ENCODE data around the gene MAPK1IP1L.

DNA sequence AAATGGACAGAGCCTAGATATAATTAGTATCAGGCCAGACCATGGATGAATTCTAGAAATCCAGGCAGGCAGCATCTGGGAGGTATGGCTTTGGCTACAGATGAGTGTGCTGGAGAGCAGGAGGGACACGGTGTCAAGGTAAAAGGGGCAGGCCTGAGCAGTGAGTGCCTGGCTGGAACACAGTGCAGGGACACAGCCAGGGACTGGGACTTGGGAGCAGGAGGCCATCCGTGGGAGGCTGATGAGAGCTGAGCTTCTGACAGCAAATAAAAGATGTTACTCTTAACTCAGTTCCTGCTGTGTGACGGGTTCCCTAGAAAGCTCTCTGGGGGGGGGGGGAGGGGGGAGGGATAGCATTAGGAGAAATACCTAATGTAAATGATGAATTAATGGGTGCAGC, 64.0 kb downstream of the MAPK1IP1L start:
- TF ChIP-seq, protein P1, sequence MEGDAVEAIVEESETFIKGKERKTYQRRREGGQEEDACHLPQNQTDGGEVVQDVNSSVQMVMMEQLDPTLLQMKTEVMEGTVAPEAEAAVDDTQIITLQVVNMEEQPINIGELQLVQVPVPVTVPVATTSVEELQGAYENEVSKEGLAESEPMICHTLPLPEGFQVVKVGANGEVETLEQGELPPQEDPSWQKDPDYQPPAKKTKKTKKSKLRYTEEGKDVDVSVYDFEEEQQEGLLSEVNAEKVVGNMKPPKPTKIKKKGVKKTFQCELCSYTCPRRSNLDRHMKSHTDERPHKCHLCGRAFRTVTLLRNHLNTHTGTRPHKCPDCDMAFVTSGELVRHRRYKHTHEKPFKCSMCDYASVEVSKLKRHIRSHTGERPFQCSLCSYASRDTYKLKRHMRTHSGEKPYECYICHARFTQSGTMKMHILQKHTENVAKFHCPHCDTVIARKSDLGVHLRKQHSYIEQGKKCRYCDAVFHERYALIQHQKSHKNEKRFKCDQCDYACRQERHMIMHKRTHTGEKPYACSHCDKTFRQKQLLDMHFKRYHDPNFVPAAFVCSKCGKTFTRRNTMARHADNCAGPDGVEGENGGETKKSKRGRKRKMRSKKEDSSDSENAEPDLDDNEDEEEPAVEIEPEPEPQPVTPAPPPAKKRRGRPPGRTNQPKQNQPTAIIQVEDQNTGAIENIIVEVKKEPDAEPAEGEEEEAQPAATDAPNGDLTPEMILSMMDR (IDR thresholded peaks at IDR 0.05): no peak
- TF ChIP-seq EZH2 (IDR thresholded peaks at IDR 0.05): no peak
- TF ChIP-seq EZH2phosphoT487 (IDR thresholded peaks at IDR 0.05): no peak
